HG03066 (cell line): ENCODE results near the gene SEPTIN8.

Source experiments
- ATAC-seq: cut with Tn5 transposase; IDR thresholded peaks from one replicate; pipeline ENCODE4 v1.9.1; 2021; ENCODE audit warnings: low read depth; ENCODE audit not compliant: unreplicated experiment

SEPTIN8 gene

DNA sequence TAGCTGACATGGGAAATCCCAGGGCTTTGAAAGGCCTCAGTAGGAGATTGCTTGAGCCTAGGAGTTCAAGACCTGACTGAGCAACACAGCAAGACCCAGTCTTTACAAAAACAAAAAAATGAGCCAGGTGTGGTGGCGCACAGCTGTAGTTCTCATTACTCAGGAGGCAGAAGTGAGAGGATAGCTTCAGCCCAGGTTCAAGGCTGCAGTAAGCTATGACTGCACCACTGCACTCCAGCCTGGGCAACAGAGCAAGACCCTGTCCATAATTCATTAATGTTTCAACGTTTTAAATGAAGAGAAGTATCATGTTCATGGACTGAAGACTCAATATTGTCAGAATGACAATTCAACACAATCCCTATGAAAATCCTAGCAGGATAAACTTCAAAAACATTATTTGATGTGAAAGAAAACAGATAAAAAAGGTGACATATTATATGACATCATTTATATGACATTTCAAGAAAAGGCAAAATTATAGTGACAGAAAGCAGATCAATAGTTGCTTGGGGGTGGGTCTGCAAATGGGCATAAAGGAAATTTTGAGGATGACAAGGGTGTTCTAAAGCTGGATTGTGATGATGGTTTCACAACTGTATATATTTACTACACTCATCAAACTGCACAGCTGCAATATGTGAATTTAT, 43.4 kb downstream of the SEPTIN8 start:
- no peak for ATAC-seq

DNA sequence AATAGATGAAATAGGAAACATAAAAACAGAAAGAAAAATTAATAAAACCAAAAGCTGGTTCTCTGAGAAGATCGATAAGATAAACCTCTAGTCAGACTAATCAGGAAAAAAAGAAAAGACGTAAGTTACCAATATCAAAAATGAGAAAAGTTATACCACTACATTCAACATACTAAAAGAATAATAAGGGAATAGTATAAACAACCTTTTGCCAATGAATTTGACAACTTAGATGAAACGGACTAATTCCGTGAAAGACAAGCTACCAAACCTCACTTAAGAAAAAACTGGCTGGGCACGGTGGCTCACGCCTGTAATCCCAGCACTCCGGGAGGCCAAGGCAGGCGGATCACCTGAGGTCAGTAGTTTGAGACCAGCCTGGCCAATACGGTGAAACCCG, 47.1 kb downstream of the SEPTIN8 start:
- ATAC-seq, result no peak

DNA sequence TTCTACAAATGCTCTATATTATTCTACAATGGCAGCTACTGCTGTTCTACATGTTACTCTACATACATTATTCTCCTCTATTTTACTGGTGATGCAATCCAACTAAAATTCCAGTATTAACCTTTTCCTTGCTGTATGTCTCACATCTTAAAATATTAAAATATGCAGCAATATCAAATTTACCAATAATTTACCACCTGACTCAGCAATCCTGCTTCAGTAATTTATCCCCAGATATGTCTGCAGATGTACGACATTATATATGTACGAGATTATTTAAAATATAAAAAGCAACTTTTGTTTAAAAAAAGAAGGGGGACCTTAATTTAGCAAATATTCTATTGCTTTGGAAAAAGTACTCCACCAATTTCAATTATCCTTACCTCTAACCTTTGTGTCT, 51.3 kb downstream of the SEPTIN8 start:
- ATAC-seq, result no peak

DNA sequence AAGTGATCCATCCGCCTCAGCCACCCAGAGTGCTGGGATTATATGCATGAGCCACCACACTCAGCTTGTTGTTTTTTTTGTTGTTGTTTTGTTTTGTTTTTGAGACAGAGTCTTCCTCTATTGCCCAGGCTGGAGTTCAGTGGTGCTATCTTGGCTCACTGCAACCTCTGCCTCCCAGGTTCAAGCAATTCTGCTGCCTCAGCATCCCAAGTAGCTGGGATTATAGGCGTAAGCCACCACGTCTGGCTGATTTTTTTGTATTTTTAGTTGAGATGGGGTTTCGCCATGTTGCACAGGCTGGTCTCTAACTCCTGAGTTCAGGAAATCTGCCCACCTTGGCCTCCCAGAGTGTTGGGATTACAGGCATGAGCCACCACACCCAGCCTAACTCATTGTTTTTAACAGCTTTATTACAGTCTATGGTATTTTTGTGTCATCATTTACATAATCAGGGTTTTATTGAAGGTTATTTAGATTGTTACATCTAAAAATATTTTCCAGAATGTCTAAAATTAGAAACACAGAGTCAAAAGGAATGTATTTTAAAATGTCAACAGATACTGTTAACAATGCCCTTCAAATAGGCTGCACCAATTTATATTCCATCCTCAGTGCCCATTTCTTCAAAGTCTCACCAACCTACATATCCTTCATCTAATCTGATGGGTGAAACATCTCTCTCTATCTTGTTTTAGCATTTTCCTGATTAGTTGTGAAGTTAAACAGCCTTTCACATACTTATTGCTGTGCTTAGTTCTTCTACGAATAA, 58.3 kb downstream of the SEPTIN8 start:
- no peak for ATAC-seq

DNA sequence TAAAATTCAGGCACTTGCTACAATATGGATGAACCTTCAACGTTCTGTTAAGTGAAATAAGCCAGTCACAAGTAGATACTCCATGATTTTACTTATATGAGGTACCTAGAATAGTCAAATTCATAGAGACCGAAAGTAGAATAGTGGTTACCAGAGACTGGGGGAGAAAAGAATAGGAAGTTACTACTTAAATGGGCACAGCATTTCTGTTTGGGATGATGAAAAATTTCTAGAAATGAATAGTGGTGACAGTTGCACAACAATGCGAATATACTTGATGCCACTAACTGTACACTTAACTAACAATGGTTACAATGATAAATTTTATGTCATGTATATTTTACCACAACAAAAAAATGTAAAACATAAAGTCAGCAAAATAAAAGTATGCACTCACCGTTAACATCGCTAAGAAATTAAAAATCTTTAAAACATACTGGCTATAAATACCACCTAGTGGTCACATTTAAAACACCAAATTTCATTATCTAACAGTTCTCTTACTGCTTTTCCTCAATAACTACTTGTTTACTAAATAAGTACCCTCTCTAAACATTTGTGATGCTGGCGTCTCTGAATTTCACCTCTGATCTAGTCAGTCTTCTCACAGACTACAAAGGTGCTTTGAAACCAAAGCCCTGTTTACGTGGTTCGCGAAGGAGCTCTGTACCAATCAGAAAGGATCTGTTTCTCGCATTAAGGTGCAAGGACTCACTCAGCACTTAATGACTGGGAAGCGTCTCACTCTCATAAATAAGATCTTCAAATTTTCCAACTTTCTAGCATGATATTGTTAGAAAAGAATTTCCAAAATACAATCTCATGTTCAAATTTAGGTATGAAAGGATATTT, 62.4 kb downstream of the SEPTIN8 start:
- ATAC-seq, result no peak

DNA sequence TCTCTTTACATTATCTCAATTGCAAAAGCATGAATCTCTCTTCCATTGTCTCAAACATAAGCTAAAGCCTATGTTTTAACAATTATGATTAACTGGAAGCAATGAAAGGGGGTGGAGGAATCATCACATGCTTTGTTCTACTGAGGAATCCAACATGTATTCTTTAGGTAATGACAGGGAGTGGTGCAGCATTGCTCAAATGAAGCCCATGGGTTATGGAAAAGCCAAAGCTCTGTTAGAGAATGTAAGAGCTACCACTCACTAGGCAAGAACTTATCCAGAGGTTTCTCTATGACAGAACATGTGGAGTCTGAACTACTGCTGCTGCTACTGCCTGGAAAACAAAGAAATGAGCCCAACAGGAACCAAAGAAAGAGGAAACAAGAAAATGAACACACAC, 68.4 kb downstream of the SEPTIN8 start:
- ATAC-seq, result no peak

DNA sequence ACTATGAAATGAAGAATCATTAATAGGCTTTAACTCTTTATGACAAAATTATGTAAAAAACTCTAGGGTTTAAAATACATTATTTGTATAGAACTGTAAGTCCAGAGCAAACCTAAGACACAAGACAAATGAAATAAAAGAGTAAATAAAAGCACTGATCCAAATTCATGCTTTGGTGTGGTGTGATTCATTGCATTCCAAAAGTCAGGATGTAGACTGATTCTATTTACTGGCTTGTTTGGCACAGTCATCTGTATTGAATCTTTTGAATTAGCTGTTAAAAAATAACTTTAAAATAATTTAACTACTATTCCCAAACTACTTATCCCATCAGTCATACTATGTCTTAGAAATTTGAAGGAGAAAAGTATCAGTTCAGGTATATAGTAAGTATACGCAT, 72.2 kb downstream of the SEPTIN8 start:
- no peak for ATAC-seq
